Dendritic cell treated with granulocyte-macrophage colony-stimulating factor and Interleukin-4, amounts not matched to agents 40 ng/mL and 50 ng/mL, for 4 days (primary cell): ENCODE measurements around the gene ACVRL1.
A peak's percentile ranks its signal among the peaks of the same experiment; 100 is the strongest.

Experiments
- H3K27ac Mint-ChIP-seq: one replicate; pipeline ENCODE4 v1.8.0; 2022; ENCODE audit warnings: mild to moderate bottlenecking, mixed read lengths
- H3K27me3 Mint-ChIP-seq: one replicate; pipeline ENCODE4 v1.8.0; 2022; ENCODE audit warnings: mild to moderate bottlenecking, mixed read lengths
- H3K36me3 Mint-ChIP-seq: one replicate; pipeline ENCODE4 v1.8.0; 2022; ENCODE audit warnings: low read depth, mixed read lengths
- H3K4me1 Mint-ChIP-seq: one replicate; pipeline ENCODE4 v1.8.0; 2022; ENCODE audit warnings: low read depth, mixed read lengths
- H3K4me3 Mint-ChIP-seq: one replicate; pipeline ENCODE4 v1.8.0; 2022; ENCODE audit warnings: mild to moderate bottlenecking, moderate library complexity, mixed read lengths
- H3K9me3 Mint-ChIP-seq: one replicate; pipeline ENCODE4 v1.8.0; 2022; ENCODE audit warnings: mixed read lengths
- intact Hi-C: fragments of 100-400 bp; cut with micrococcal nuclease; formaldehyde crosslinking; loops from one replicate; pipeline ENCODE4 v1.15.0; 2022

The ACVRL1 gene

GRCh38 chr12:51972849-51973273 is 65.6 kb downstream of the ACVRL1 start:
- H3K27ac Mint-ChIP-seq: peak overlapping the region; percentile 22
- peaks cover 26% of the 10 kb centered on the region for H3K36me3 Mint-ChIP-seq

More at GRCh38 chr12:51972849-51973273, 65.6 kb downstream of the ACVRL1 start:
- Mint-ChIP-seq H3K27me3 (no peaks in the 10 kb centered on the region), H3K9me3 (no peaks in the 10 kb centered on the region), H3K4me1 (peaks cover 75% of the 10 kb centered on the region), H3K4me3 (no peak overlapping the region)
- intact Hi-C loops: loop anchor here (10.0 kb wide), 1 partner anchor 48 kb away; no protein-coding TSS in a partner anchor
